Endodermal cell (in vitro differentiated cells): ENCODE measurements around the gene TECTA. TPM values are rescaled to one million over a fixed set of nuclear protein-coding genes. Genes with fewer than 3 reads are reported as not detected.

ENCODE experiments used
- DNase-seq: peaks from one replicate; pipeline ENCODE4 v3.0.0-alpha.2; 2017
- H3K27ac ChIP-seq: 2 replicates; pipeline ENCODE4 v1.5.1; 2013; ENCODE audit warnings: mild to moderate bottlenecking, low read depth, low read length, moderate library complexity
- H3K27me3 ChIP-seq: 2 replicates; pipeline ENCODE4 v1.6.1; 2013; ENCODE audit warnings: mild to moderate bottlenecking, low read length, moderate library complexity; ENCODE audit not compliant: insufficient read depth, control insufficient read depth, poor library complexity, severe bottlenecking
- H3K36me3 ChIP-seq: 2 replicates; pipeline ENCODE4 v1.7.0; 2013; ENCODE audit warnings: mild to moderate bottlenecking, low read length, moderate library complexity; ENCODE audit not compliant: control insufficient read depth, insufficient read depth
- H3K4me1 ChIP-seq: one replicate; pipeline ENCODE4 v1.7.0; 2013; ENCODE audit warnings: low read length; ENCODE audit not compliant: control insufficient read depth, insufficient read depth
- H3K4me3 ChIP-seq: 2 replicates; pipeline ENCODE4 v1.5.1; 2013; ENCODE audit warnings: mild to moderate bottlenecking, low read length, moderate library complexity
- H3K9ac ChIP-seq: 2 replicates; pipeline ENCODE4 v1.6.1; 2013; ENCODE audit warnings: mild to moderate bottlenecking, low read length, moderate library complexity; ENCODE audit not compliant: poor library complexity, severe bottlenecking; ENCODE audit errors: extremely low read depth
- H3K9me3 ChIP-seq: 2 replicates; pipeline ENCODE4 v1.6.1; 2013; ENCODE audit warnings: mild to moderate bottlenecking, low read length, moderate library complexity; ENCODE audit not compliant: control insufficient read depth
- H3K27ac Mint-ChIP-seq: 2 replicates; pipeline ENCODE4 v1.8.0; 2020; ENCODE audit warnings: mixed read lengths
- H3K27me3 Mint-ChIP-seq: 2 replicates; pipeline ENCODE4 v1.8.0; 2021; ENCODE audit warnings: mild to moderate bottlenecking, mixed read lengths; ENCODE audit not compliant: insufficient read depth
- H3K36me3 Mint-ChIP-seq: 2 replicates; pipeline ENCODE4 v1.8.0; 2020; ENCODE audit warnings: low read depth, mixed read lengths
- H3K4me1 Mint-ChIP-seq: 2 replicates; pipeline ENCODE4 v1.8.0; 2020; ENCODE audit warnings: mixed read lengths
- H3K4me3 Mint-ChIP-seq: 2 replicates; pipeline ENCODE4 v1.8.0; 2020; ENCODE audit warnings: mild to moderate bottlenecking, moderate library complexity, mixed read lengths
- H3K9me3 Mint-ChIP-seq: 2 replicates; pipeline ENCODE4 v1.8.0; 2020; ENCODE audit warnings: mild to moderate bottlenecking, mixed read lengths
- WGBS, 2 experiments: methylation state at CpG; one replicate each; pipeline versions ENCODE4 v1.1.5 to v1.1.7; 2013; ENCODE audit warnings: missing lambda C conversion rate in 2 of 2, mixed read lengths in 1 of 2; ENCODE audit not compliant: insufficient coverage in 1 of 2, insufficient read length in 1 of 2; 5-methylcytosine and 5-hydroxymethylcytosine counted together
- total RNA-seq, 2 donors: library from RNA; stranded (reverse); fragmentation: NEBNext Ultra II Directional in 1 of 2; extraction: Animal tissue kit (Norgen Biotek cat#: 25700) in 1 of 2; gene quantifications; 2 replicates in 1 of 2; 3 replicates in 1 of 2; pipeline ENCODE4 v1.2.1, GENCODE V29; 2021
- TF ChIP-seq, protein P1 (sequence below): fragments of 200-600 bp; sonication (generic); conservative IDR thresholded peaks from 2 replicates; pipeline ENCODE4 v1.5.0; 2021; ENCODE audit warnings: antibody characterized with exemption, mild to moderate bottlenecking

The TECTA gene
- total RNA-seq, 2 donors from 2014 or later: 1.4 to 2.2 TPM

GRCh38 chr11:121240650-121241303 is 139.7 kb downstream of the TECTA start:
- Histone ChIP-seq H3K27ac (peak overlapping the region; percentile 89), H3K4me1 (peaks cover 12% of the 10 kb centered on the region), H3K9ac (no peak overlapping the region), H3K36me3 (no peaks in the 10 kb centered on the region), H3K27me3 (no peaks in the 10 kb centered on the region), H3K9me3 (no peaks in the 10 kb centered on the region), H3K4me3 (peak overlapping the region; percentile 19)
- WGBS, 2 experiments: 81 to 93% methylated on average over 6 to 9 of the region's 9 CpGs
- H3K4me3 Mint-ChIP-seq: no peak overlapping the region
- H3K27me3 Mint-ChIP-seq: peaks cover 3% of the 10 kb centered on the region
- H3K27ac Mint-ChIP-seq: no peak overlapping the region
- TF ChIP-seq, protein P1, sequence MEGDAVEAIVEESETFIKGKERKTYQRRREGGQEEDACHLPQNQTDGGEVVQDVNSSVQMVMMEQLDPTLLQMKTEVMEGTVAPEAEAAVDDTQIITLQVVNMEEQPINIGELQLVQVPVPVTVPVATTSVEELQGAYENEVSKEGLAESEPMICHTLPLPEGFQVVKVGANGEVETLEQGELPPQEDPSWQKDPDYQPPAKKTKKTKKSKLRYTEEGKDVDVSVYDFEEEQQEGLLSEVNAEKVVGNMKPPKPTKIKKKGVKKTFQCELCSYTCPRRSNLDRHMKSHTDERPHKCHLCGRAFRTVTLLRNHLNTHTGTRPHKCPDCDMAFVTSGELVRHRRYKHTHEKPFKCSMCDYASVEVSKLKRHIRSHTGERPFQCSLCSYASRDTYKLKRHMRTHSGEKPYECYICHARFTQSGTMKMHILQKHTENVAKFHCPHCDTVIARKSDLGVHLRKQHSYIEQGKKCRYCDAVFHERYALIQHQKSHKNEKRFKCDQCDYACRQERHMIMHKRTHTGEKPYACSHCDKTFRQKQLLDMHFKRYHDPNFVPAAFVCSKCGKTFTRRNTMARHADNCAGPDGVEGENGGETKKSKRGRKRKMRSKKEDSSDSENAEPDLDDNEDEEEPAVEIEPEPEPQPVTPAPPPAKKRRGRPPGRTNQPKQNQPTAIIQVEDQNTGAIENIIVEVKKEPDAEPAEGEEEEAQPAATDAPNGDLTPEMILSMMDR: no peak
- H3K4me1 Mint-ChIP-seq: peaks cover 45% of the 10 kb centered on the region
- DNase-seq: peak; percentile 70
- H3K36me3 Mint-ChIP-seq: no peaks in the 10 kb centered on the region
- peaks cover 5% of the 10 kb centered on the region for H3K9me3 Mint-ChIP-seq

Other genes starting within 250 kb of the TECTA start
- 10 to 100 TPM; 23.5 to 26.1 TPM for gene TBCEL, start 77.1 kb upstream of the TECTA start, total RNA-seq
- 10 to 100 TPM; 66.0 to 70.9 TPM for gene SC5D, start 191.5 kb downstream of the TECTA start, total RNA-seq